ENCODE data around the gene MYOZ3. TPM values are rescaled to one million over a fixed set of nuclear protein-coding genes. Genes with fewer than 3 reads are reported as not detected.

The MYOZ3 gene
- total RNA-seq, 1 donor from 2014 or later = 10.0 TPM

DNA sequence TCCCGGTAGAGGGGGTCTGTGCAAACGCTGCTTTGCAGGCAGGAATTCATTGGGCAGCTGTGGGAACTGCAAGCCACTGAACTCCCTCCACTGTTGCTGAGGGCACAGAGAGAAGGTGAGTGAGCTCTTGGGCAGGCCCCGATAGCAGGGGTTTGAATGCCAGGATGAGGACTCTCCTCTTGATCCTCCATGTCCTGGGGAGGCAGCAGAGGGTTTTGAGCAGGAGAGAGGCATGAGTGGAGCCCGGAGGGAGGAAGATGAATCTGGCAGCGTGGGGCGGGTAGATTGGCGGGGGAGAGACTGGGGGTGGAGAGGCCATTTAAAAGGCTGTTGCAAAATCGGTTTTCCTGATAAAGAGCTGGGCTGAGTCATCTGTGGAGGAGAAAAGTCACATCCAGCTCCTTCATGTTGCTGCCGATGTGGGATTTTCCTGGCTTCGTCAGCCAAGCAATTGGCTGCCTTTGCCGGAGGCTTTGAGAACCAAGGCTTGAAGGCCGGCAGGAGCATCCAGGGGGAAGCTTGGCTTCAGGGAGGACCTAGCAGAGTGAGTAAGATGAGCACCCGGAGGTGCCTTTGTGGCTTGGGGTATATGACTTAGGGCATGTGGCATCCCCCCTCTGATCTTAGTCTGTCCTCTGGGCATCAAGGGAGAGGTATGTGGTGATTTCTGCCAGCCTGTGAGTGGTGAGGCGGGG lies 20.6 kb upstream of the MYOZ3 start, which contains the start of gene SYNPO:
Gene SYNPO, plus strand, starts transcription at position 350 of the 695 bp plus-strand sequence. CDS start 7,616 bp downstream, outside the sequence.
- intact Hi-C loops (cut with DNase I) = loop anchor here (2.0 kb wide), 1 partner anchor 14 kb away; no protein-coding TSS in a partner anchor
- peak; percentile 88 for DNase-seq (ENCODE audit: low spot score)

DNA sequence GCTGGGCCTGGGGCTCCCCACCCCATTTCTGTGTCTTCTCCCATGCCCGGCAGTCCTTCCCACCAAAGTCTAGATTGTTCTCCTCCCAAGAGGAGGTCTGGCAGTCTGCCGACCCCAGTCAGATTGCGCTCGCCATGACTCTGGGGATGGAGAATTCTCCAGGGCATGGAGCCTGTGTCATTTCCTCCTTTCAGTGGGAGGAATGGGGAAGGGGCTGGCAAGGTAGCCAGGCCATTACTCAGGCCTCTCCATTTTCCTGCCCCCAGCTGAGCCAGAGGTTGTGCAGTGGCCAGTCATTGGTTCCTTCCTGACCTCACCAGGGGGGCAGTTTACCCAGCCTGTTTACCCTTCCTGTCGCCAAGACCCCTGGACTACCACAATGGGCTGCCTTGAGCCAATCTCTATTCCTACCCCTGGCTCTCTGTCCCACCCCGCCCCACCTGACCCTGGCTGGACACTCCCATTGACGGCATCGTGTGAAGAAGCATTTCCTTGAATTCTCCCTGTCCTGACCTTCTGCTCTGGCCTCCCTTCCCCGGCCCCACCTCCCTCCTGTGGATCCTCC lies 20.0 kb upstream of the MYOZ3 start:
- intact Hi-C loops (cut with DNase I) = loop anchor here (2.0 kb wide), 1 partner anchor 14 kb away; no protein-coding TSS in a partner anchor
- DNase-seq (ENCODE audit: low spot score) = peak; percentile 89

DNA sequence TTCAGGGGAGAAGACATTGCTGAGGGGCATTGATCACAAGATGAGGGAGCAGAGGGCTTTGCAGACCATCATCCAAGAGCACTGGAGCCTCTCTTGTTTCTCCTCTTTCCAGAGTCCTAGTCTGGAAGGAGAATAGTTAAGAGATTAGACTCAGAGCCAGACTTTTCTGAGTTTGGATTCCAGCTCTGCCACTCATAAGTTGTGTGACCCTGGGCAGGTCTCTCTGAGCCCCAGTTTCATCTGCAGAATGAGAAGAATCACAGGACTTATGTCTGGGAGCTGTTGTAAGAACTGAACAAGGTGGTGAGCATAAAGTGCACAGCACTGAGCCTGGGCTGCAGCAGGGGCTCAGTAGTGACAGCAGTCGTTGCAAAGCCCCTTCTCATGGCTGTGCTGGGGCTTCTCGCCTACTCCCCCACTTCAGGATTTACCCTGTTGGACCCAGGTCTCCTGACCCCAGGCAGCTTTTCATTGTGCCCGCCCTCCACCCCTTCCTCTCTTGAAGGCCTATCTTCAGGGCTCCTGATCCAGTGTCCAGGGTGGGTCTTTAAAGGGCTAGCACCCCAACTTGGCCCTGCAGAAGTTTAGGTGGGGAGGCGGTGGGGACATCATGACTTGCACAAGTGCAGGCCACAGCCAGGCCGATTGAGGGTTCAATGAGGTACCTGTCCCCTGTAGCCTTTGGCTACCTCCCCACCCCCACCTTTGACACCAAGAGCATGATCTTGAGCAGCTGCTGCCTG lies 19.1 kb upstream of the MYOZ3 start:
- intact Hi-C loops (cut with DNase I) = loop anchor here (2.0 kb wide), 1 partner anchor 15 kb away; no protein-coding TSS in a partner anchor
- no peak for DNase-seq (ENCODE audit: low spot score)

DNA sequence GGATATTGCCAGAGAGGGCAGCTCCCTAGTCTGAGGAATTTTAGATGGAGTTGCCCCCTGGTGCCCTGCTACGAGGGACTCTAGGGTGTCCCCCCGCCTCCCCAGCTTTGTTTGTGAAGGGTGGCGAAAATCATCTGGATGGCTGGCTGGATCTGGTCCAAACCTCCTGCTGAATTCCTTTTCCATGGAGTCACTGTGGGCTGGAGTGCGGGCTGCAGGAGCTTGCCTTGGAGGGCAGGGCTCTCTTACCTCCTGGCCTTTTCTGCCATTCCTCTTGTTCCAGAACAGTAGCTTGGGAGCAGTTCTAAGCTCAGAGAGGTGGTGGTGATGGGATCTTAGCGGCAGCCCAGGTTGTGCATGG lies 18.5 kb upstream of the MYOZ3 start:
- intact Hi-C loops (cut with DNase I) = no loop called here

DNA sequence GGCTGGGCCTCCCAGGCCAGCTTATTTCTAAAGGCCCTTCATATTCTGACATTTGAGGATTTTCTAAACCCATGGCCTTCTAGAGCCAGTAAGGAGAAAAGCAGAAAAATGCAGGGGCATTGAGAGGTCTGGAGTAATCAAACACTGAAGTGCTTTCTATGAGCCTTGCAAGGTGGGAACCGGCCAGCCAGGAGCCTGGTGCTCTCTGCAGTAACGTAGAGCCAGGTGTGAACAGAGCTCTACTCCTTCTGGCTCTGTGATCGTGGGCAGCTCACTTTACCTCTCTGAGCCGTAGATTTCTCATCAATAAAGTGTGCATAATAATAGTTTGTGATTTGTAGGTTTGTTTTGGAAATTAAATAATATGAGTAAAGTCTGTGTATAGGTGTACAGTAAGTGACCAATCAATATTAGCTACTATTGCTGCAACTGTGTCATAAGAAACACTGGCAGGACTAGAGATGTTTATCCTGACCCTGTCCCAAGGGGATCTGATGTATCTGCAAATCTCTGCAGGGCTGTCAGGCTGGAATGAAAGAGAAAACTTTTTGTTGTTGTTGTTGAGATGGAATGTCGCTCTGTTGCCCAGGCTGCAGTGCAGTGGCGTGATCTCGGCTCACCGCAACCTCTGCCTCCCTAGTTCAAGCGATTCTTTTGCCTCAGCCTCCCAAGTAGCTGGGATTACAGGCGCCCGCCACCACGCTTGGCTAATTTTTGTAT lies 17.9 kb upstream of the MYOZ3 start:
- intact Hi-C loops (cut with DNase I) = no loop called here
- DNase-seq (ENCODE audit: low spot score) = no peak

More for the DNA sequence above, 18.5 kb upstream of the MYOZ3 start:
- DNase-seq (ENCODE audit: low spot score) = no peak

GRCh38 chr5:150644058-150644457 lies 17.0 kb upstream of the MYOZ3 start:
- no peak for DNase-seq (ENCODE audit: low spot score)
- intact Hi-C loops (cut with DNase I) = loop anchor here (2.0 kb wide), 2 partner anchors 33 to 41 kb away; no protein-coding TSS in a partner anchor

GRCh38 chr5:150644514-150644913 lies 16.5 kb upstream of the MYOZ3 start:
- intact Hi-C loops (cut with DNase I) = loop anchor here (2.0 kb wide), 2 partner anchors 34 to 42 kb away; no protein-coding TSS in a partner anchor
- DNase-seq (ENCODE audit: low spot score) = no peak

GRCh38 chr5:150645070-150645700 lies 15.9 kb upstream of the MYOZ3 start:
- no peak for DNase-seq (ENCODE audit: low spot score)
- intact Hi-C loops (cut with DNase I) = loop anchor here (2.0 kb wide), 2 partner anchors 34 to 42 kb away; no protein-coding TSS in a partner anchor

DNA sequence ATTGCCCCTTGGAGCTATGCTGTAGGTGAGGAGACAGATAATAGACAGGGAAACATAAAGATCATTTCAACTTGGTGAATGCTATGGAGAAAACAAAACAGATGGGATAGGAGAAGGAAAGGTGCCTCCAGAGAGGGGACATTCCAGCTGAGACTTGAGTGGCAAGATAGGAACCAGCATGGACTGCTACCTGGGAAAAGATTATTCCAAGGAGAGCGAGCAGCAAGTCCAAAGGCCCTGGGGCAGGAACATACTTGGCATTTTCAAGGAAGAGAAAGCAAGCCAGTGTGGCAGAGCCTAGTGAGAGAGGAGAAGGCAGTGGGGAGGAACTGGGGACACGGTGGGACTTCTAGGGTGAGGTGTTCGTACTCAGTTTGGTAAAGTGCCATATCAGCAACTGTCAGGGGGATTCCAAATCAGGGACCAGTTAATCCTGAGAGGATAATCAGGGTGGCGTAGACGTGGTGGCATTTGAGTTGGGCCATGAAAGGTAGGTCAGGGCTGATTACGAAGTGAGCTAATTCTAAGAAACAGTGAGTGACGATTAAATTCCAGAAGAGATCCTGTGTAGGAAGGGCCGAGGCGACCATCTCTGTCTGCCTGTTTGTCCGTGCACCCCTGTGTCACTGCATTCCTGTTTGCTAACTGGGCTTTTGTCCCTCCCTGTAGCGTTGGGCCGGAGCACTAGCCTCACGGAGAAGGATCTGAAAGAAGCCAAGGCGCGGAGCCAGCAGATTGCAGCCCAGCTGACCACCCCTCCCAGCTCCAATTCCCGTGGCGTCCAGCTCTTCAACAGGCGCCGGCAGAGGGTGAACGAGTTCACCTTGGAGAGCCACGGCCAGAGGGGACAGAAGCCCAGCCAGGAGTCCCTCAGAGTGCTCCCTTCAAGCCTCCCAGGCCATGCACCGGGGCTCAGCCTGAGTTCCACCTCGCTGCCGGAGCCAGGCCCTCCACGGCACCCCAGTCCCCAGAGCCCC lies 13.5 kb upstream of the MYOZ3 start:
- intact Hi-C loops (cut with DNase I) = no loop called here
- peak; percentile 89 for DNase-seq (ENCODE audit: low spot score)

DNA sequence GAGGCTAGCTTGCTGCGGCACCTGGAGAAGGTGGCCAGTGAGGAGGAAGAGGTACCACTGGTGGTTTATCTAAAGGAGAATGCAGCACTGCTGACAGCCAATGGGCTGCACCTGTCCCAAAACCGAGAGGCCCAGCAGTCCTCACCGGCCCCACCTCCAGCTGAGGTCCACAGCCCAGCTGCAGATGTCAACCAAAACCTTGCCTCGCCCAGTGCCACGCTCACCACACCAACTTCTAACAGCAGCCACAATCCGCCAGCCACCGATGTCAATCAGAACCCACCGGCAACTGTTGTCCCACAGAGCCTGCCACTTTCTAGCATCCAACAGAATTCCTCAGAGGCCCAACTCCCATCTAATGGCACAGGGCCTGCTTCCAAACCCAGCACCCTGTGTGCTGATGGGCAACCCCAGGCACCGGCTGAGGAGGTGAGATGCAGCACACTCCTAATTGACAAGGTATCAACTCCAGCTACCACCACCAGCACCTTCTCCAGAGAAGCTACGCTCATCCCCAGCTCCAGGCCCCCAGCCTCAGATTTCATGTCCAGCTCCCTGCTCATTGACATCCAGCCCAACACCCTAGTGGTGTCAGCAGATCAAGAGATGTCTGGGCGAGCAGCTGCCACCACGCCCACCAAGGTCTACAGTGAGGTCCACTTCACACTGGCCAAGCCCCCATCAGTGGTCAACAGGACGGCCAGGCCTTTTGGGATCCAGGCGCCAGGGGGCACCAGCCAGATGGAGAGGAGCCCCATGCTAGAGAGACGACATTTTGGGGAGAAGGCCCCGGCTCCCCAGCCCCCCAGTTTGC lies 12.6 kb upstream of the MYOZ3 start:
- intact Hi-C loops (cut with DNase I) = no loop called here
- DNase-seq (ENCODE audit: low spot score) = no peak

- DNase-seq (ENCODE audit: low spot score) = no peak
- intact Hi-C loops (cut with DNase I) = no loop called here
Observed at GRCh38 chr5:150649108-150650020, 11.7 kb upstream of the MYOZ3 start.

GRCh38 chr5:150650021-150651006 lies 10.7 kb upstream of the MYOZ3 start:
- intact Hi-C loops (cut with DNase I) = no loop called here
- no peak for DNase-seq (ENCODE audit: low spot score)

DNA sequence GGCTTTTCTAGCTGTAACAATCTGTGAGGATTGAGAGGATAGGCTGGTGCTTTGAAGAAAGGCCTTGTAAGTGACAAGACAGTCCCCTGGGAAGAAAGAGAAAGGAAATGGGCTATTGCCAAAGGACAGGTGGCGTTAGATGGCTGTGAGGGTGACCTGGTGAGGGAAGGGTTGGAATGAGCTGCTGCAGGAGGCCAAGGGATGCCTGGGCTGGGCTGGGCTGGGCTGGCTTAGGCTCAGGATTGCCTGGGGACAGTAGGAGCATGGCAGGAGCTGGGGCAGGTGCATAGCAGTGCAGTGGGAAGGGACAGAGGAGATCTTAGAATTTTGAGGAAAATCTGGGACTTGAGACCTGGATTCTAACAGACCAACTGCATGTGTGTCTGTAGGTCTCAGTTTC lies 9.7 kb upstream of the MYOZ3 start:
- intact Hi-C loops (cut with DNase I) = no loop called here
- no peak for DNase-seq (ENCODE audit: low spot score)

DNA sequence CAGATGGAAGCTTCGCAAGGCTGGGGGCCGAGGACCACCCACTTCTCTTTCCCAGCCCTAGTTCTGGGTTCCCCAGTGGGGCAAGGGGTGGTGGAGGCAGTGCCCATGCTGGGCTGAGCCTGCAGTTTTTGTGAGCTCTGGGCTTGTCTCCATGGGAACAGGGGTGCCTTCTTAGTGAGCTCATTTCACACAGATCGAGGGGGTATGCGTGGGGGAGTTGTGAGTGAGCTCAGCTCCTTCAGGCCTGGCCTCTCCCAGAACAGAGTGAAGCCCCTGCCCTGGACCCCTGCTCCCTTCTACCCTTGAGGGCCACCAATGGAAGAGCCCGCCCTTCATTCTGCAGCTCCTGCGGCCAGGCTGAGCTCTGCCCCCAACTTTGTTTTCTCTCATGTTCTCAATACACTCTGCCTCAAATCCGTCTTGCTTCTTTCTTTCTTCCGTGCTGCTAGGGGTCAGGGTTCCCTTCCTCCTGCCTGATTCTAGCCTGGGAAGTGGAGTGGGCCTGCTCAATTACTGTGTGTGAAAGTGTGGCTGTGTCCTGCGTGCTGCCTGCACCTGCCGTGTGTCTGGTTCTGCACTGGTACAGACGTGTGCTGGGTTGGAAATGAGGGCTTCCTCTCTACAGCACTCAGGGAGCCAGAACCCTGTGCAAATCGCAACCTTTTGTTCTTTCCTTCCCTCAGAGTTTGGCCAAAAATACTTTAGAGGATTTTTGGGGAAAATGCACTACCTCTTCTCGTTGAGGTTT lies 9.0 kb upstream of the MYOZ3 start:
- no peak for DNase-seq (ENCODE audit: low spot score)
- intact Hi-C loops (cut with DNase I) = no loop called here
